Naive thymus-derived CD4-positive, alpha-beta T cell (primary cell): ENCODE measurements around the gene JDP2. TPM values are rescaled to one million over a fixed set of nuclear protein-coding genes. Genes with fewer than 3 reads are reported as not detected.
A peak's percentile ranks its signal among the peaks of the same experiment; 100 is the strongest.
"Not testable (repeated sequence)": the region's sequence is repeated elsewhere in the genome, so short reads cannot be mapped to it uniquely, and the experiment has no call there.

Experiments
- ATAC-seq: fragments of 150-1000 bp; cut with Tn5 transposase; 2 replicates; pipeline ENCODE4 v1.10.0; 2021; ENCODE audit warnings: mild to moderate bottlenecking, moderate library complexity
- CTCF ChIA-PET: fragments of 350-600 bp; sonication (Branson Sonifier 250); formaldehyde crosslinking; loops from one replicate; lab custom pipeline; 2021; ENCODE audit warnings: antibody characterized with exemption; lab: Charles Lee
- POLR2A ChIA-PET: fragments of 350-600 bp; sonication (Branson Sonifier 250); formaldehyde crosslinking; loops from one replicate; lab custom pipeline; 2021; ENCODE audit warnings: antibody characterized with exemption, inconsistent platforms; lab: Charles Lee
- DNase-seq, 9 donors: peaks; one replicate each; pipeline versions ENCODE4 v3.0.0 to v3.0.0-alpha.2; 2020 to 2022; ENCODE audit warnings: mixed read lengths in 1 of 9
- H3K27ac ChIP-seq: one replicate; pipeline ENCODE4 v1.7.0; 2013; ENCODE audit warnings: mild to moderate bottlenecking, low read depth, low read length, moderate library complexity
- H3K27me3 ChIP-seq, 2 donors: one replicate each; pipeline ENCODE4 v1.7.0; 2013; ENCODE audit warnings: low read length in 2 of 2, mild to moderate bottlenecking in 2 of 2, moderate library complexity in 2 of 2; ENCODE audit not compliant: control insufficient read depth in 2 of 2, insufficient read depth in 2 of 2
- H3K36me3 ChIP-seq, 3 experiments: 1 replicate in 2 of 3; 2 replicates in 1 of 3; pipeline ENCODE4 v1.7.0; 2013; ENCODE audit warnings: low read length in 3 of 3, mild to moderate bottlenecking in 3 of 3, moderate library complexity in 1 of 3; ENCODE audit not compliant: insufficient read depth in 3 of 3, control insufficient read depth in 2 of 3
- H3K4me1 ChIP-seq, 2 donors: one replicate each; pipeline ENCODE4 v1.7.0; 2013; ENCODE audit warnings: low read length in 2 of 2, mild to moderate bottlenecking in 2 of 2, moderate library complexity in 1 of 2; ENCODE audit not compliant: control insufficient read depth in 2 of 2, insufficient read depth in 2 of 2
- H3K4me3 ChIP-seq: 2 replicates; pipeline ENCODE4 v1.7.0; 2013; ENCODE audit warnings: mild to moderate bottlenecking, low read length
- H3K9me3 ChIP-seq, 3 experiments: 1 replicate in 2 of 3; 2 replicates in 1 of 3; pipeline ENCODE4 v1.7.0; 2013; ENCODE audit warnings: low read length in 3 of 3; ENCODE audit not compliant: control insufficient read depth in 2 of 3
- H3K27ac Mint-ChIP-seq, 9 donors: one replicate each; pipeline ENCODE4 v1.8.0; 2020 to 2022; ENCODE audit warnings: mixed read lengths in 9 of 9, mild to moderate bottlenecking in 8 of 9, moderate library complexity in 5 of 9, inconsistent platforms in 2 of 9
- H3K27me3 Mint-ChIP-seq, 5 donors: one replicate each; pipeline ENCODE4 v1.8.0; 2021 to 2022; ENCODE audit warnings: mixed read lengths in 5 of 5, mild to moderate bottlenecking in 1 of 5
- H3K36me3 Mint-ChIP-seq, 5 donors: one replicate each; pipeline ENCODE4 v1.8.0; 2020 to 2022; ENCODE audit warnings: mixed read lengths in 5 of 5, mild to moderate bottlenecking in 3 of 5, inconsistent platforms in 1 of 5
- H3K4me1 Mint-ChIP-seq, 7 donors: one replicate each; pipeline ENCODE4 v1.8.0; 2020 to 2022; ENCODE audit warnings: mixed read lengths in 7 of 7, mild to moderate bottlenecking in 3 of 7, inconsistent platforms in 1 of 7
- H3K4me3 Mint-ChIP-seq, 10 donors: one replicate each; pipeline ENCODE4 v1.8.0; 2020 to 2022; ENCODE audit warnings: mild to moderate bottlenecking in 10 of 10, mixed read lengths in 10 of 10, moderate library complexity in 6 of 10, inconsistent platforms in 2 of 10
- H3K9me3 Mint-ChIP-seq, 11 donors: one replicate each; pipeline ENCODE4 v1.8.0; 2020 to 2022; ENCODE audit warnings: mixed read lengths in 11 of 11, mild to moderate bottlenecking in 4 of 11, inconsistent platforms in 1 of 11, moderate library complexity in 1 of 11
- intact Hi-C, 2 donors: fragments of 100-400 bp; cut with micrococcal nuclease; formaldehyde crosslinking; loops; one replicate each; pipeline ENCODE4 v1.15.1; 2023
- polyA plus RNA-seq, 2 donors: library from polyadenylated mRNA; unstranded; fragments of 300-500 nt; fragmentation: Illumina TruSeq; gene quantifications; one replicate each; pipeline ENCODE4 v1.2.3, GENCODE V29; 2021
- total RNA-seq, 6 experiments: library from RNA in 5 of 6; stranded (reverse) in 5 of 6; gene quantifications; 1 replicate in 5 of 6; 2 replicates in 1 of 6; pipeline ENCODE4 v1.2.3 and lab custom pipeline; 2021 to 2026

Gene JDP2, protein sequence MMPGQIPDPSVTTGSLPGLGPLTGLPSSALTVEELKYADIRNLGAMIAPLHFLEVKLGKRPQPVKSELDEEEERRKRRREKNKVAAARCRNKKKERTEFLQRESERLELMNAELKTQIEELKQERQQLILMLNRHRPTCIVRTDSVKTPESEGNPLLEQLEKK
- total RNA-seq = 10 to 100 TPM in 1 of 5 experiments, 1 to 10 TPM in 2, under 1 TPM in 2; 0.86 to 29.0 (median 1.5) TPM
- polyA plus RNA-seq = not detected
- 0.40 reads per million for total RNA-seq (lab: John Stamatoyannopoulos, UW)

DNA sequence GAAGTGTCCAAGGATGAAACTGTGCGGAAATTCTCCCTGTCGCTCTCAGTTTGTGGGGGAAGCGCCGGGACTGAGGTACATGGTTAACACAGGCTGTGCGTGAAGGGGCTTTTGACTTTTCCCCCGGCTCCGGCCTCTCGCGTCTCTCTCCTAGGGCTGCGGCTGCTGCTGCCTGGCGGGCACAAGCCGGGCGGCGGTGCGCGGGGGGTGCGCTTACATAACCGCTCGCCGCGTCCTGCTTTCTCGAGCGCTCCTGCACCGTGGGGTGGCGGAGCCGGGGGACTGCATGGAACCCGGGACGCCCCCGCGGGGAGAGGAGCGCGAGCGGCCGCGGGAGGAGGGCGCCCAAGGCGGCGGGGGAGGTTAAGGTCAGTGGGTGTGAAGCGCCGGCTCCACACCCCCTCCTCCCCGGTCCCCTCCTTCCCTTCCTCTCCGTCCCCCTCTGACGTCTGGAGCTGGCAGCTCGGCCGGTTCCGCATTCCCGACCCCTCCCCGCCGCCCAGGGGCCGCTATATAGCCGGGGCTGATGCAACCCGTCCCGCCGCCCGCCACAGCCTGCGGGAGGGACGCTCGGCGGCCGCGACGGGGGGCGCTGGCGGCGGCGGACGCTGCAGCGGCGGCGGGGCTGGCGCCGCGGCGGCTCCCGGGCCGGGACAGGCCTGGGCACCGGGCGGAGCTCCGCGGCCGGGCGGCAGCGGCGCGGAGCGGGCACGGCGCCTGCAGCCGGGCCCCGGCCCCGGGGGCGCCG lies at the start of gene JDP2:
Gene JDP2, plus strand, starts transcription at position 541 of the 748 bp plus-strand sequence. CDS start 9,899 bp downstream, outside the sequence.
- Histone ChIP-seq H3K4me3 (peak within 1 kb of the TSS; percentile 41), H3K4me1 (no peaks in the 10 kb centered on the region), H3K27me3 (no peaks in the 10 kb centered on the region), H3K27ac (no peak within 1 kb of the TSS), H3K36me3 (no peaks in the 10 kb centered on the region), H3K9me3 (no peaks in the 10 kb centered on the region)
- intact Hi-C loops = loop anchor here (5.0 to 10.0 kb wide), 2 partner anchors 60 to 93 kb away; no protein-coding TSS in a partner anchor
- Mint-ChIP-seq H3K9me3 (peaks cover 0 to 9% (median 0%) of the 10 kb centered on the region in 11 donors), H3K4me1 (peaks cover 0 to 17% (median 8%) of the 10 kb centered on the region in 7 donors), H3K27ac (peak within 1 kb of the TSS in 1 of 9 donors; percentile 70), H3K4me3 (peak within 1 kb of the TSS; percentile 55 to 92 (median 76)), H3K36me3 (peaks cover 0 to 7% (median 0%) of the 10 kb centered on the region in 5 donors), H3K27me3 (peaks cover 5 to 37% (median 20%) of the 10 kb centered on the region in 5 donors)
- DNase-seq = peak; percentile 19 to 57 (median 43)
- peak; percentile 80 for ATAC-seq
- ChIA-PET CTCF (no interaction called here), POLR2A (no interaction called here)

- H3K4me3 ChIP-seq = no peak overlapping the region
- Mint-ChIP-seq H3K36me3 (peaks cover 0 to 9% (median 4%) of the 10 kb centered on the region in 5 donors), H3K9me3 (peaks cover 0 to 9% (median 5%) of the 10 kb centered on the region in 11 donors), H3K27me3 (peaks cover 5 to 30% (median 12%) of the 10 kb centered on the region in 5 donors), H3K27ac (no peak overlapping the region), H3K4me1 (no peaks in the 10 kb centered on the region), H3K4me3 (no peak overlapping the region)
- H3K27ac ChIP-seq = no peak overlapping the region
- H3K27me3 ChIP-seq = no peaks in the 10 kb centered on the region
- DNase-seq (no peak), ATAC-seq (no peak)
- no peaks in the 10 kb centered on the region for H3K36me3 ChIP-seq
- ChIA-PET POLR2A (no interaction called here), CTCF (no interaction called here)
- no peaks in the 10 kb centered on the region for H3K9me3 ChIP-seq
- intact Hi-C loops = no loop called here
- H3K4me1 ChIP-seq = no peaks in the 10 kb centered on the region
Observed at GRCh38 chr14:75379246-75379929, 48.4 kb upstream of the JDP2 start.

GRCh38 chr14:75379930-75380270 lies 47.9 kb upstream of the JDP2 start:
- Mint-ChIP-seq H3K4me1 (no peaks in the 10 kb centered on the region), H3K27ac (no peak overlapping the region), H3K4me3 (no peak overlapping the region), H3K36me3 (peaks cover 0 to 14% (median 10%) of the 10 kb centered on the region in 5 donors), H3K9me3 (peaks cover 0 to 12% (median 10%) of the 10 kb centered on the region in 11 donors), H3K27me3 (peaks cover 10 to 33% (median 17%) of the 10 kb centered on the region in 5 donors)
- no peaks in the 10 kb centered on the region for H3K9me3 ChIP-seq
- no peak overlapping the region for H3K4me3 ChIP-seq
- DNase-seq (no peak), ATAC-seq (no peak)
- no peaks in the 10 kb centered on the region for H3K36me3 ChIP-seq
- no peaks in the 10 kb centered on the region for H3K4me1 ChIP-seq
- intact Hi-C loops = no loop called here
- CTCF ChIA-PET = no interaction called here
- H3K27me3 ChIP-seq = no peaks in the 10 kb centered on the region
- POLR2A ChIA-PET = no interaction called here
- H3K27ac ChIP-seq = no peak overlapping the region

GRCh38 chr14:75380656-75381055 lies 47.2 kb upstream of the JDP2 start:
- Mint-ChIP-seq H3K27ac (no peak overlapping the region), H3K9me3 (peaks cover 0 to 13% (median 11%) of the 10 kb centered on the region in 11 donors), H3K27me3 (peaks cover 10 to 36% (median 19%) of the 10 kb centered on the region in 5 donors), H3K36me3 (peaks cover 0 to 16% (median 10%) of the 10 kb centered on the region in 5 donors), H3K4me1 (no peaks in the 10 kb centered on the region), H3K4me3 (no peak overlapping the region)
- POLR2A ChIA-PET = no interaction called here
- Histone ChIP-seq H3K4me1 (no peaks in the 10 kb centered on the region), H3K36me3 (no peaks in the 10 kb centered on the region), H3K9me3 (no peaks in the 10 kb centered on the region), H3K4me3 (no peak overlapping the region), H3K27ac (no peak overlapping the region), H3K27me3 (no peaks in the 10 kb centered on the region)
- ATAC-seq (no peak), DNase-seq (no peak)
- CTCF ChIA-PET = interaction anchor here (0.7 kb wide), 1 partner anchor 1768 kb away, joined by 3 read pairs; no protein-coding TSS in a partner anchor
- intact Hi-C loops = no loop called here

DNA sequence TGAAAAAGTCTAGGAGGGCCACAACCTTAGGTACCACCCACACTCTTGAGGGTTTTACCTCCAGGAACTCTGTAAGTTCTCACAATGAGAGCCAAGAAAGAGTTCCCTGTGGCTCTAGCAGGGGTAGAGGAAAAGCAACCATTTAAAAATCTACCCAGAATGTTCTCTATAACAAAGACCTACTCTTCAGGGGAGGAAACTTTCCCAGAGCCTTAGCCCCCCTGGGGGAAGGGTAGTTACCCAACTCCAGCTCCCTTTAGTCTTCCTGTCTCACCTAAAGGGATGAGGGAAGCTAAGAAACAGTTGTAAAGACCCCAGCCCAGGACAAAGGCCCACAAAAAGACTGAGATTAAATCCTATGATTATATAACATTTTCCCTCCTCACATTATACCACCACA lies 46.2 kb upstream of the JDP2 start:
- CTCF ChIA-PET = interaction anchor here (0.7 kb wide), 1 partner anchor 8 kb away, joined by 4 read pairs; no protein-coding TSS in a partner anchor
- POLR2A ChIA-PET = no interaction called here
- no peak for ATAC-seq
- no peak overlapping the region for H3K27ac ChIP-seq
- Mint-ChIP-seq H3K36me3 (peaks cover 0 to 16% (median 10%) of the 10 kb centered on the region in 5 donors), H3K4me1 (no peaks in the 10 kb centered on the region), H3K4me3 (no peak overlapping the region), H3K9me3 (peaks cover 0 to 13% (median 9%) of the 10 kb centered on the region in 11 donors), H3K27me3 (peaks cover 10 to 46% (median 19%) of the 10 kb centered on the region in 5 donors), H3K27ac (no peak overlapping the region)
- H3K36me3 ChIP-seq = no peaks in the 10 kb centered on the region
- no peak overlapping the region for H3K4me3 ChIP-seq
- no peaks in the 10 kb centered on the region for H3K4me1 ChIP-seq
- intact Hi-C loops = no loop called here
- H3K9me3 ChIP-seq = no peaks in the 10 kb centered on the region
- no peak for DNase-seq
- H3K27me3 ChIP-seq = no peaks in the 10 kb centered on the region

DNA sequence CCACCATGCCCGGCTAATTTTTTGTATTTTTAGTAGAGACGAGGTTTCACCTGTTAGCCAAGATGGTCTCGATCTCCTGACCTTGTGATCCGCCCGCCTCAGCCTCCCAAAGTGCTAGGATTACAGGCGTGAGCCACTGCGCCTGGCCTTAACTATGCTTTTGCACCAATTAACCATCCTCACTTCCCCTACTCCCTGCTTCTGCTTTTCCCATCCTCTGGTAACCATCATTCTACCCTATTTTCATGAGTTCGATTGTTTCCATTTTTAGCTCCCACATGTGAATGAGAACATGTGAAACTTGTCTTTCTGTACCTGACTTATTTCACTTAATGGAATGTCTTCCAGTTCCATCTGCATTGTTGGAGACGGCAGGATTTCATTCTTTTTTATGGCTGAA lies 44.6 kb upstream of the JDP2 start:
- H3K36me3 ChIP-seq, POLR2A ChIA-PET, H3K4me1 Mint-ChIP-seq, H3K27ac ChIP-seq, H3K4me1 ChIP-seq, DNase-seq, H3K27me3 ChIP-seq, H3K4me3 ChIP-seq, H3K4me3 Mint-ChIP-seq, H3K9me3 ChIP-seq, CTCF ChIA-PET, intact Hi-C loops, H3K27ac Mint-ChIP-seq: not testable (repeated sequence)
- ATAC-seq = peak; percentile 50
- Mint-ChIP-seq H3K9me3 (peaks cover 0 to 13% (median 9%) of the 10 kb centered on the region in 11 donors), H3K27me3 (peaks cover 10 to 55% (median 19%) of the 10 kb centered on the region in 5 donors), H3K36me3 (peaks cover 0 to 16% (median 10%) of the 10 kb centered on the region in 5 donors)
